Measurements from ENCODE around the gene ZNF324B.

DNA sequence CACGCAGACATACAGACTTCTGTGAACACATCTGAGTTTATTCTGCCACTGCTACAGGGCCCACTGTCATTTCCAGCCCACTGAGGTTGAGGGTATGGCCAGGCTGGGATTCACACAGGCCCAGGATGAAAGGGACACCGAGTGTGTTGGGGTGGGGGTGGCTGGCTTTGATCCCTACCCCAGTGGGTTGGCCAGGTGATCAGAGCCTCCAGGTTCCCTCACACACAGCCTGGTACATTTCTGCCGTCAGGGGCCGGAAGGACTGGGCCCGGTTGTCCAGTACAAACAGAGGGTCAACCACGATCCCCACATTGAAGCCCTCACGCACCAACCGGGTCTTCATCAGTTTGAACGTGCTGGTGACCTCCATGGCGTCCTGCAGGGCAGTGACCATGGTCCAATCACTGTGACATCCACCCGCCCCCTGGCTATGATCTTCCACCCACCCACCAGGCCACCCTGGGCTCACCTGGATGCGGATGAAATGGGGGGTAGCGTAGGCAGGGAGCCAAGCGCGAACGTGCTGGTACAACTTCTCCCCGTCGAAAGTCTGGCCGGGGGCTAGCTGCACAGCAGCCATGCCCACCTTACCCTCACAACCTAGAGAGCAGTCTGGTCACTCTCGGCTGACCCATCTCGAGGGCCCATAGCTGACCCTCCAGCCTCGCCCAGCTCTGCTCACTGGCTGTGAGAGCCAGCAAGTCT, 47.0 kb downstream of the ZNF324B start:
- TF ChIP-seq POLR2A (IDR thresholded peaks at IDR 0.05): no peak
- TF ChIP-seq, protein P1, sequence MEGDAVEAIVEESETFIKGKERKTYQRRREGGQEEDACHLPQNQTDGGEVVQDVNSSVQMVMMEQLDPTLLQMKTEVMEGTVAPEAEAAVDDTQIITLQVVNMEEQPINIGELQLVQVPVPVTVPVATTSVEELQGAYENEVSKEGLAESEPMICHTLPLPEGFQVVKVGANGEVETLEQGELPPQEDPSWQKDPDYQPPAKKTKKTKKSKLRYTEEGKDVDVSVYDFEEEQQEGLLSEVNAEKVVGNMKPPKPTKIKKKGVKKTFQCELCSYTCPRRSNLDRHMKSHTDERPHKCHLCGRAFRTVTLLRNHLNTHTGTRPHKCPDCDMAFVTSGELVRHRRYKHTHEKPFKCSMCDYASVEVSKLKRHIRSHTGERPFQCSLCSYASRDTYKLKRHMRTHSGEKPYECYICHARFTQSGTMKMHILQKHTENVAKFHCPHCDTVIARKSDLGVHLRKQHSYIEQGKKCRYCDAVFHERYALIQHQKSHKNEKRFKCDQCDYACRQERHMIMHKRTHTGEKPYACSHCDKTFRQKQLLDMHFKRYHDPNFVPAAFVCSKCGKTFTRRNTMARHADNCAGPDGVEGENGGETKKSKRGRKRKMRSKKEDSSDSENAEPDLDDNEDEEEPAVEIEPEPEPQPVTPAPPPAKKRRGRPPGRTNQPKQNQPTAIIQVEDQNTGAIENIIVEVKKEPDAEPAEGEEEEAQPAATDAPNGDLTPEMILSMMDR (IDR thresholded peaks at IDR 0.05): no peak

Data from right lobe of liver (tissue), 4 donors.